Sigmoid colon (tissue), 7 donors: Measurements from ENCODE around the gene COL4A2. TPM values are rescaled to one million over a fixed set of nuclear protein-coding genes. Genes with fewer than 3 reads are reported as not detected.
A peak's percentile ranks its signal among the peaks of the same experiment; 100 is the strongest.

ENCODE experiments used
- DNase-seq: peaks from one replicate; pipeline ENCODE4 v3.0.0-alpha.2; 2019
- H3K27ac ChIP-seq, 4 donors: fragments of 200-600 bp; sonication (generic); one replicate each; pipeline ENCODE4 v1.5.1; 2016 to 2019; ENCODE audit warnings: mild to moderate bottlenecking in 1 of 4
- H3K27me3 ChIP-seq, 3 donors: fragments of 200-600 bp; sonication (generic); one replicate each; pipeline ENCODE4 v1.5.1; 2019; ENCODE audit warnings: mild to moderate bottlenecking in 1 of 3
- H3K36me3 ChIP-seq, 4 donors: fragments of 200-600 bp; sonication (generic); one replicate each; pipeline ENCODE4 v1.5.1; 2016 to 2019
- H3K4me1 ChIP-seq, 4 donors: fragments of 200-600 bp; sonication (generic); one replicate each; pipeline ENCODE4 v1.5.1; 2017 to 2019
- H3K4me3 ChIP-seq, 4 donors: fragments of 200-600 bp; sonication (generic); one replicate each; pipeline ENCODE4 v1.5.1; 2017 to 2019; ENCODE audit warnings: mild to moderate bottlenecking in 2 of 4, moderate library complexity in 1 of 4
- H3K9me3 ChIP-seq, 4 donors: fragments of 200-600 bp in 3 of 4; sonication (generic) in 3 of 4; one replicate each; pipeline versions ENCODE4 v1.5.1 to v1.6.1; 2013 to 2019
- EP300 ChIP-seq, 4 donors: sonication (generic); formaldehyde crosslinking; IDR thresholded peaks; one replicate each; pipeline ENCODE4 v1.6.1; 2017; ENCODE audit warnings: antibody characterized with exemption in 4 of 4
- POLR2A ChIP-seq, 2 donors: fragments of 450-650 bp; IDR thresholded peaks; one replicate each; pipeline ENCODE4 v1.6.1; 2016; ENCODE audit warnings: antibody characterized with exemption in 2 of 2, mild to moderate bottlenecking in 2 of 2, moderate library complexity in 2 of 2
- POLR2AphosphoS5 ChIP-seq, 4 donors: sonication (generic); formaldehyde crosslinking; IDR thresholded peaks; one replicate each; pipeline ENCODE4 v1.6.1; 2017; ENCODE audit warnings: antibody characterized with exemption in 4 of 4
- WGBS, 2 donors: extraction: QIAGEN DNeasy Blood & Tissue Kit; methylation state at CpG; one replicate each; pipeline ENCODE4 v1.1.7; 2013; 5-methylcytosine and 5-hydroxymethylcytosine counted together
- intact Hi-C: fragments of 100-400 bp; cut with DNase I; formaldehyde crosslinking; loops from one replicate; pipeline ENCODE4 v1.15.1; 2023
- polyA plus RNA-seq, 3 donors: library from polyadenylated mRNA; stranded (reverse); fragments of 200-250 nt; gene quantifications; one replicate each; pipeline ENCODE4 v1.2.3, GENCODE V29; 2013
- total RNA-seq, 4 donors: library from RNA; depleted of rRNA; stranded (reverse); fragments of >200 nt; gene quantifications; one replicate each; pipeline ENCODE4 v1.1.0, GENCODE V29; 2016
- TF ChIP-seq, protein P1 (sequence below), 4 experiments: fragments of 450-650 bp in 3 of 4; fragments of 200-600 bp in 1 of 4; IDR thresholded peaks; one replicate each; pipeline ENCODE4 v1.5.1; 2016 to 2019; ENCODE audit warnings: antibody characterized with exemption in 4 of 4, mild to moderate bottlenecking in 3 of 4, moderate library complexity in 2 of 4
- donor health status: healthy with polysubstance abuse.
- donor health status: Bipolar disorder and iron deficiency.
- donor health status: healthy.

COL4A2 gene
- total and polyA plus RNA-seq, 7 donors = 24.0 to 1,039 (median 306) TPM

DNA sequence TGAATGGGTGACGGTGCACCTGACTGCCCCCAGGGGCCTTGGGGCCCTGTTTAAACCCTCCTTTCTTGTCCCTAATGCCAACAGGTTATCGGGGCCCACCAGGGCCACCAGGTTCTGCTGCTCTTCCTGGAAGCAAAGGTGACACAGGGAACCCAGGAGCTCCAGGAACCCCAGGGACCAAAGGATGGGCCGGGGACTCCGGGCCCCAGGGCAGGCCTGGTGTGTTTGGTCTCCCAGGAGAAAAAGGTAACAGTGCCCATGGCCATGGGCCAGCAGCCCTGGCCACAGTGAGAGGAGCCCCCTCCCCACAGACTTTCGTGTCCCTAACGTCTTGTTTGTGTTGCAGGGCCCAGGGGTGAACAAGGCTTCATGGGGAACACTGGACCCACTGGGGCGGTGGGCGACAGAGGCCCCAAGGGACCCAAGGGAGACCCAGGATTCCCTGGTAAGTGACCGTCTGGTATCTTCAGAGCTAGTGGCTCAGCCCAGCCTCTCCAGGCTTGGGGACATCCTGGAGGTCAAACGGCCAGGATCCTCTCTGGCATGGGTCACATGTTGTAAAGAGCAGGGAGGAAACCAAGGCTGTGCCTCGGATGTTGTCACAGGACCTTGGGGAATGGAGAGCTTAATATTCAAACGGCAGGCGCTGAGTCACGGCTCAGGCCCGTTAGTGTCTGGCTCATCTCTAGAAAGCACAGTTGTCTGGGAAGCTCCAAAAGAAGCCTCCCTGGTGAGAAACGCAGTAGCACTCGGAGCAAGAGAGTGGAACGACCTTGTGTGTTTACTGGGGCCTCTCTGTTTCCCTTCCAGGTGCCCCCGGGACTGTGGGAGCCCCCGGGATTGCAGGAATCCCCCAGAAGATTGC lies 196.2 kb downstream of the COL4A2 start:
- Histone ChIP-seq H3K9me3 (no peaks in the 10 kb centered on the region), H3K4me3 (no peak overlapping the region), H3K27ac (peak overlapping the region; percentile 63 to 80 (median 72)), H3K36me3 (peaks cover 65 to 99% (median 81%) of the 10 kb centered on the region in 4 donors), H3K27me3 (no peaks in the 10 kb centered on the region), H3K4me1 (peaks cover 0 to 47% (median 37%) of the 10 kb centered on the region in 4 donors)
- WGBS, 2 donors = 71 to 85% methylated on average over 20 of the region's 20 CpGs
- TF ChIP-seq POLR2A (IDR thresholded peaks at IDR 0.05) (no peak), POLR2AphosphoS5 (IDR thresholded peaks at IDR 0.05) (peak in 2 of 4 donors; percentile 9 to 45), EP300 (IDR thresholded peaks at IDR 0.05) (no peak)
- intact Hi-C loops = loop anchor here (5.0 kb wide), 1 partner anchor 46 kb away; no protein-coding TSS in a partner anchor
- peak; percentile 72 for DNase-seq

DNA sequence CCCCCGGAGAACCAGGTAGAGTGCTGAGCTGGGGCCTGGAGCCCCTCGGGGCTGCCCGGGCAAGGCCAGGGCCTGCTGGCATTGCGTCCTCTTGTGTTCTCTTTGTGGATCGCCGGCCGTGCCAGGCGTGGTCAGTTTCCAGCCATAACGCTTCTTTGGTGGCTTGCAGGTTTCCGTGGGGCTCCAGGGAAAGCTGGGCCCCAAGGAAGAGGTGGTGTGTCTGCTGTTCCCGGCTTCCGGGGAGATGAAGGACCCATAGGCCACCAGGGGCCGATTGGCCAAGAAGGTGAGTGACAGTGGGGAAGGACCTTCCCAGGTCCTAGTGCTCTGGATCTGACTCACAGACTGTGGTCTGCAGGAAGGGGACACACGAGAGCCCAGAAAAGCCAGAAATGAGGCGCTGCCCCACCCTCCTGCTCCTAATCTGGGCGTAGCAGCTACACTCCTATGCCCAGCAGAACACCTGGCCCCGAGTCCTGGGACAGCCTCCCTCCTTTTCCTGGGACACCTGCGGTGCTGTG lies 197.0 kb downstream of the COL4A2 start:
- Histone ChIP-seq H3K4me3 (no peak overlapping the region), H3K9me3 (no peaks in the 10 kb centered on the region), H3K27ac (peak overlapping the region; percentile 63 to 80 (median 72)), H3K4me1 (peaks cover 0 to 47% (median 43%) of the 10 kb centered on the region in 4 donors), H3K36me3 (peaks cover 61 to 99% (median 80%) of the 10 kb centered on the region in 4 donors), H3K27me3 (no peaks in the 10 kb centered on the region)
- intact Hi-C loops = loop anchor here (5.0 kb wide), 1 partner anchor 47 kb away; no protein-coding TSS in a partner anchor
- 55 to 82% methylated on average over 18 of the region's 18 CpGs for WGBS, 2 donors
- no peak for TF ChIP-seq POLR2A (IDR thresholded peaks at IDR 0.05)
- TF ChIP-seq, protein P1, sequence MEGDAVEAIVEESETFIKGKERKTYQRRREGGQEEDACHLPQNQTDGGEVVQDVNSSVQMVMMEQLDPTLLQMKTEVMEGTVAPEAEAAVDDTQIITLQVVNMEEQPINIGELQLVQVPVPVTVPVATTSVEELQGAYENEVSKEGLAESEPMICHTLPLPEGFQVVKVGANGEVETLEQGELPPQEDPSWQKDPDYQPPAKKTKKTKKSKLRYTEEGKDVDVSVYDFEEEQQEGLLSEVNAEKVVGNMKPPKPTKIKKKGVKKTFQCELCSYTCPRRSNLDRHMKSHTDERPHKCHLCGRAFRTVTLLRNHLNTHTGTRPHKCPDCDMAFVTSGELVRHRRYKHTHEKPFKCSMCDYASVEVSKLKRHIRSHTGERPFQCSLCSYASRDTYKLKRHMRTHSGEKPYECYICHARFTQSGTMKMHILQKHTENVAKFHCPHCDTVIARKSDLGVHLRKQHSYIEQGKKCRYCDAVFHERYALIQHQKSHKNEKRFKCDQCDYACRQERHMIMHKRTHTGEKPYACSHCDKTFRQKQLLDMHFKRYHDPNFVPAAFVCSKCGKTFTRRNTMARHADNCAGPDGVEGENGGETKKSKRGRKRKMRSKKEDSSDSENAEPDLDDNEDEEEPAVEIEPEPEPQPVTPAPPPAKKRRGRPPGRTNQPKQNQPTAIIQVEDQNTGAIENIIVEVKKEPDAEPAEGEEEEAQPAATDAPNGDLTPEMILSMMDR (IDR thresholded peaks at IDR 0.05) = no peak
- no peak for TF ChIP-seq EP300 (IDR thresholded peaks at IDR 0.05)
- no peak for TF ChIP-seq POLR2AphosphoS5 (IDR thresholded peaks at IDR 0.05)
- DNase-seq = peak; percentile 51

DNA sequence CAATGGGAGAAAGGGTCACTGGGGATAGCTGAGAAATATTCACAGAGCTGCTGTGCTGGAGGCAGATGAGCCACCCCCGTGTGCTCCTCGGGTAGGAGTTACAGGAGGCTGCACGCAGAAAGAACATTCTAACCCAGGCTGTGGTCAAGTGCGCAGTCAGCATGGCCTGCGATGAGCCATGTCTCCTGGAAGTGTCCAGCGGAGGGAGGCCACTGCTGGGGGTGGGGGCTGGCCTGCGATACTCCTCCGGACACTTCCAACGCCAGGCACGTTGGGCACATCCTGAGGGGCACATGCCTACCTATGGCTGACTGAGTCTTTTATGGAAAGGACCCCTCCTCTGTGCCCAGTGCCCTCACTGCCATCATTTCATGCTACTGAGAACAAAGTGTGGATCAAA lies 198.5 kb downstream of the COL4A2 start:
- Histone ChIP-seq H3K27me3 (no peaks in the 10 kb centered on the region), H3K9me3 (no peaks in the 10 kb centered on the region), H3K4me3 (no peak overlapping the region), H3K36me3 (peaks cover 57 to 98% (median 79%) of the 10 kb centered on the region in 4 donors), H3K27ac (peak overlapping the region; percentile 74 to 79 (median 76)), H3K4me1 (peaks cover 0 to 59% (median 51%) of the 10 kb centered on the region in 4 donors)
- 94 to 95% methylated on average over 10 of the region's 10 CpGs for WGBS, 2 donors
- TF ChIP-seq POLR2AphosphoS5 (IDR thresholded peaks at IDR 0.05) (no peak), POLR2A (IDR thresholded peaks at IDR 0.05) (no peak), EP300 (IDR thresholded peaks at IDR 0.05) (no peak)
- TF ChIP-seq, protein P1 (IDR thresholded peaks at IDR 0.05) = no peak
- peak; percentile 49 for DNase-seq
- intact Hi-C loops = loop anchor here (5.0 kb wide), 1 partner anchor 57 kb away; the partner anchor contains the start of gene RAB20

DNA sequence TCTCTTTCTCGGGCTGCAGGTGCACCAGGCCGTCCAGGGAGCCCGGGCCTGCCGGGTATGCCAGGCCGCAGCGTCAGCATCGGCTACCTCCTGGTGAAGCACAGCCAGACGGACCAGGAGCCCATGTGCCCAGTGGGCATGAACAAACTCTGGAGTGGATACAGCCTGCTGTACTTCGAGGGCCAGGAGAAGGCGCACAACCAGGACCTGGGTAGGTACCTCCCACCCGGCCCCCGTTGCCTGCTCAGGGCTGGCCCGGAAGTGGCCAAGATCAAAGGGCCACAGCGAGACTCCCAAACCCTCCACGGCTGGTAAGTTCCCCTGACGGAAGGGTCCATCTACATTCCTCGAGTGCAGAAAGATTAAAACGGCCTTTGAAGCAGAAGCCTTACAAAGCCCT lies 199.3 kb downstream of the COL4A2 start:
- TF ChIP-seq, protein P1 (IDR thresholded peaks at IDR 0.05) = no peak
- TF ChIP-seq EP300 (IDR thresholded peaks at IDR 0.05) (no peak), POLR2A (IDR thresholded peaks at IDR 0.05) (no peak), POLR2AphosphoS5 (IDR thresholded peaks at IDR 0.05) (no peak)
- peak overlapping the region; percentile 74 to 79 (median 76) for H3K27ac ChIP-seq

More for the DNA sequence above, 199.3 kb downstream of the COL4A2 start:
- no peaks in the 10 kb centered on the region for H3K9me3 ChIP-seq
- H3K4me1 ChIP-seq = peaks cover 0 to 59% (median 51%) of the 10 kb centered on the region in 4 donors
- H3K36me3 ChIP-seq = peaks cover 54 to 98% (median 75%) of the 10 kb centered on the region in 4 donors
- WGBS, 2 donors = 78 to 90% methylated on average over 18 of the region's 18 CpGs
- H3K27me3 ChIP-seq = no peaks in the 10 kb centered on the region
- intact Hi-C loops = loop anchor here (5.0 kb wide), 1 partner anchor 56 kb away; the partner anchor contains the start of gene RAB20
- peak; percentile 66 for DNase-seq
- H3K4me3 ChIP-seq = no peak overlapping the region
